HG02970 (cell line): ENCODE results near the gene EPSTI1.

Source experiments
- ATAC-seq: cut with Tn5 transposase; IDR thresholded peaks from one replicate; pipeline ENCODE4 v1.9.1; 2021; ENCODE audit warnings: mild to moderate bottlenecking, moderate library complexity, moderate number of reproducible peaks; ENCODE audit not compliant: unreplicated experiment, low FRiP score

EPSTI1 gene

DNA sequence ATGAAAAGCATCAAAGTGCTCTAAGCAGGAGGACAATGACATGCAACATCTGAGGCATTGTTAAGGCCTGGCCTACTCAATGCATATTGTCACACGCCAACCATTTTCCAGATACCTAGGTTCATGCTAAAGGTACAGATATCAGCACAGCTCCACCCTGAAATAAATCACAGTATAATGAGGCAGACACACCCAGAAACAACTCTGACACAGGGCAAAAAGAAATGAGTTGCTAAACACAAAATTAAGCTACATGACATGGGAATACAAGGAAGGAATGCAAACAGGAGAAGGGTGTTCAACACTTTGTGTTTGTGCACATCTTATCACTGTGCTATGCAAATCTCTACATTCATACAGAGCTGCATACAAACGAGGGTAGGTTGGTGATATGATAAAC lies 86.5 kb downstream of the EPSTI1 start:
- no peak for ATAC-seq

DNA sequence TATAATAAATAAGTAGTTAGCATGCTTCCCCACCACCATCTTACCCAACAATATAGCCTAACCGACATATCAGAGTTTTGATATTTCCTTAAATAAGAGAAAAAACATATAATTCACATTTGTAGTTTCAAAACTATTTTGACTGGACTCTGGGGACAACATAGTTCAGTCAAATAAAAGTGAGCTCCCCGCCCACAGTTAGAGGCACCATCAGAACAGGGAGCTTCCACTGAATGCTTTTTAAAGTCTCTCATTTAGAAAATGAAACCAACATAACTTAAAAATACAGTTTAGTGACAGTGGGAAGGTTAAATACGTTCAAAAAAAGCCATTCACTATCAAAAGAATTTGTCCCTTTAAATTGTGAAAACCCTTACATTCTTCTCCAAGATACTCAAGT lies 92.8 kb downstream of the EPSTI1 start:
- ATAC-seq = no peak

DNA sequence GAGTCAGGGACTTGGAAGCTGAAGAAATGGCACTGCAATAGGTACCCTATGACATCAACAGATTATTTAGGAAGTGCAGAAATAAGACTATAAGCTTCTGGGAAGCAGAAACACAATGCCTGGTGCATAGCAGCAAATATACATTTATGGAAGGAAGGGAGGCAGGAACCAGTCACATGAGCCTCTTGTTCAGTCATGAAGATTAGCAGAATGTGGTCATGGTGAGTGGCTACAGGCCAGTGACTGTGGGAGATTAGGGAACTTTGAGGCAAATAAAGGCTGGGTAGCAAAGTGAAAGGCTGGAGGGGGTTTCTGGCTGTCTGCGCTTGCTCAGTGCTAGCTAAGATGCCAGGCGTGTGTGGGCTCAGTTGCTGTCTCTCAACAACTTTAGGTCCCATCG lies 96.3 kb downstream of the EPSTI1 start:
- no peak for ATAC-seq

DNA sequence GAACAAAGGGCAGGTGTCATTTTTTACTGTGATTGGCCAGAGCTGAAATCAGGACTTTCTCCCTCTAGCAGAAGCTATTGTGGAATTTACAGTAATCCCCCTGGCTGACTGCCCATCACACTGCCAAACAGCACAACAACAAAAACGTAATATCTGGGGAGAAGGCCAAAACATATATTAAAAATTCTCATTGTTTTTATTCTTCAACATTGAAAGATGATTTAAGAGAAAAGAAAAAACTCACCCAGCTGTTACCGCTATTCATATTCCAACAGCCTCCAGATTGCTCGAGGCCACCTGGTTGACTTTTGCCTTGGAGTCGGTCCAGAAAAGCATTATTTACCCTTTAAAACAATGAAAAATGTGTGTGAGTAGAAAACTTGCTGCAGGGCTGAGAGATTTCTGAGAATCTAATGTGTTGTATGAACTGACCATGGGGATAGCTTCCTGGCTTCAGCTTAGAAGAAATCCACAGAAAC lies 97.2 kb downstream of the EPSTI1 start:
- ATAC-seq = no peak

DNA sequence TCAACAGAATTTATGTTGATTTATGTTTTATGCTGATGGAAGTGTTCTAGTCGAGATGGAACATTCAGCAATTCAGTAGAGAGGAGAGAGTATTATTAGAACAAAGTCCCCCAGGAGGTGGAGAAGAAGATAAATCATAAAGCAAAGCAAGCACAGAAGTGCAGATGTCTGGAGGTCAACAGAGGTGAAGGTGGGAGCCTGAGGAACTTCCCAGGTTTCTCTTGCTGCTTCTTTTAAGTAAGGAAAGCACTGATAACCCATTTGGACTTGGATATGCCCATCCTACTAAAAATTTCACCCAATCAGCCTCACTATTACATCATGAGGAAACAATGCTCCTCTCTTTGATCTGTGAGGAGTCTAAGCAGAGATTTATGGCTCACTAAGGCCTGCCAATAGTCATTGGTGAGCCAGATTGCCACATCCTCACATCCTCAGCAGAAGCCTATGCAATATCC lies 98.8 kb downstream of the EPSTI1 start:
- no peak for ATAC-seq

DNA sequence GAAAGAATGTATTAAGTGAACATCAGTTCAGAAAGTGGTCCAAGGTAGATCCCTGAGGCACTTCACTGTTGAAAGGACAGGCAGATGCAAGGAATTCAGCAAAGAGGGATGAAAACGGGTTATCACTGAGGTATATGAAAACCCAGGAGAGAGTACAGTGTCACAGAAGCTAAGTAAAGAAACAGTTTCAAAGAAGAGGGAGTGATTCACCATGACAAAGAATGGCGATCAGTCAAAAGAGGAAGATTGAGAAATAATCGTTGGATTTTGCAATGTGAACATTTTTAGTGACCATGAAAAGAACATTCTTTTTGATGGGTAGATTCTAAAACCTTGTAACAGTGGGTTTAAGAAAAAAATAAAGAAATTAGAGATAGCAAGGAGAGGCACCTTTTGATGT lies 99.3 kb downstream of the EPSTI1 start:
- no peak for ATAC-seq

DNA sequence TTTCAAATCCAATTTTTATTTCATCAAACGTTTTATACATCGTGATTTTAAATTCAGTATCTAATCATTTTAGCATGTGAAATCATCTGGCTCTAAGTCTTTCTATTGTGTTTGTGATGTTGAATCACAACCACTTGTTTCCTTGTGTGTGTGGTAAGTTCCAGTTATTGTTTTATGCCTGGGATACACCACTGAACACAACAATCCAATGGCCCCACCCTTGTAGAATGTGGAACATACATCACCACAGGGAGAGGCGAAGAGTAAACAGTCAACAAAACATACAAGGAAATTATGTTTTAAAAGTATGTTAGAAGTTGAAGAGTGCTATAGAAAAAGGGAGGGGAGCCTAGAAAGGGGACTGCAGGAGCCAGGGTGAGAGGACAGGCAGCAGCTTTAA lies 100.5 kb downstream of the EPSTI1 start:
- no peak for ATAC-seq

DNA sequence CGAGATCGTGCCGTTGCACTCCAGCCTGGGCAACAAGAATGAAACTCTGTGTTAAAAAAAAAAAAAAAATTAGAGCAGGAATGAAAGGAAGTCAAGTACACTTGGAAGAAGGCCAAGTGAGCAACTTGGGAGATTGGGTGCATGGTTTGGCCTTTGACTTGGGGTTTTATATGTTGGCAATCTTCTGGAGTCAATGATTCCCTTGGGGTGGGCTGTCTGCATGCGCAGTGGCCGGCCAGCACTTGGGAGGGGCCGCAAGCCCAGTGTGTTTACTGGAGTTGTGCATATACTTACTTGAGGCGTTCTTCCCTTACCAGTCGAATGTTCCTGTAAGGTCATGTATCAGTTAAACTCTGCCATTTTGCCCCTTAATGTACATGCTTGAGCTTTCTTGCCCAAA lies 106.7 kb downstream of the EPSTI1 start:
- ATAC-seq = no peak

DNA sequence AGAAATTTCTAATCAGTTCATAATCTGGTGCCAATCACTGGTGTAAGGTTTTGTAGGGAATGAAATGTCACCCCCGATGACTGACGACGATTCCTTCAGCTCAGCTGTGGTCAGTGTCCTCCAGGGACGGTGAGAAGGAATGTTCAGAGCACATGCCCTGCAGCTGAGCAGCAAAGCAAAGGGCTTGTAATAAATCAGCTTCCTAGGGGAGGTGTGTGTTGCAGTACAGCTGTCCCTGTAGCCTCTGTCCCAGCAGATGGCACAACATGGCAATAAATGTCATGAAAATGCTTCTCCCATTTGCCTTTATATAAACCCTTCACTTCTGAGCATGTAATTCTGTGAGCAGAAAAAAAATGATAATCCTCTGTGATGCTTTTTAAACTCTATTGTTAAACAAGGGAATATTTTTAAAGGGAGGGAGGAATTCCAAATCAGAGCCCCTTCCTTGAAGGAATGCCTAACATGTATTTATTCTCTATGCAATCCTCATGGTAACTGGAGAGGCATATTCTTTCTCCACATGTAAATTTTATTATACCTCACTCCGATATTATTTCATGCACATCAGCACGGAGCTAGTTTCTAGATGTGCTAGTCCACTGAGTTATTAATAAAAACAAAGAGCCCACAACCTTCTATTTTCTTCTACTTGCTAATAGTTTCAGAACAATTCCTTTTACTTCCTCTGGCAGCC lies 108.1 kb downstream of the EPSTI1 start:
- ATAC-seq = no peak

DNA sequence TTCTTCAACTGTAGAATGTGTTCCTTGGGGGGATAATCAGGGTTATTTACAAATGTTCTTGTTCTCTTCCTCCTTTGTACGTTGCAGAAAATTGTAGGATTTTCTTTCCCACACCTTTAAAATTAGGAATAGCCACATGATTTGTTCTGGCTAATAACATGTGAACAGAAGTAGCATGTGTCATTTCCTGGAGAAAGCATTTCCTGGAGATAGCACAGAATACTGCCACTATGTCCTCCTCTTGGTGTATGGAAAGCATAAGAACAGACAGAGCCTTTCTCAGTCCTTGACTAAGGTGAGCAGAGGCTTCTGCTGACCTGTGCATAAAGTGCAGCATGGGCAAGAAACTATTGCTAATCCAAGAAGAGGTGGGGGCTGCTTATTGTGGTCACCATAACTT lies 108.9 kb downstream of the EPSTI1 start:
- no peak for ATAC-seq

DNA sequence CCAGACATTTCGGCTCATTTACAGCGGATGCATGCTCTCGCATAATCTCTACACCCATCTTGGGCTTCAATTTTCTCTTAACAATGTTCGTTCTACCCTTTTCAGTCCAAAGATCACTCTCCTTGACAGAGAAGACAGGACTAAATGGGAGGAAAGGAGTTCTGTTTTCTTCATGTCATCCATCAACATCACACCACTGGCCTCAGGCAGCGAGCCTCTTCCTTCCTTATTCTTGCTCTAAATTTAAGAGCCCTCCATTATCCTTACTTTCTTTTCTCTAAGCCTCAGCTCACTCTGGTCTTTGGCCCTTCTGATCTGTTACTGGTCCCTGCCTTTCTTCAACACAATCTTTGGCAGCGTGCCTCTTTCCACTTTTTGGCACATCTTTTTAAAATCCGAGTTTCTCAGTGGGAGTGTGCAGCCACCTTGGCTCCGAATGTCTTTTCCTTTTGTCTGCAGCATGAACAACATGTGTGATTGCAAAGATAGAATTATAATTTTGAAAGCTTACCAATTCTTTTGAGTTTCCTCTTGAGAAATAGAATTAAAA lies 111.9 kb downstream of the EPSTI1 start:
- no peak for ATAC-seq

DNA sequence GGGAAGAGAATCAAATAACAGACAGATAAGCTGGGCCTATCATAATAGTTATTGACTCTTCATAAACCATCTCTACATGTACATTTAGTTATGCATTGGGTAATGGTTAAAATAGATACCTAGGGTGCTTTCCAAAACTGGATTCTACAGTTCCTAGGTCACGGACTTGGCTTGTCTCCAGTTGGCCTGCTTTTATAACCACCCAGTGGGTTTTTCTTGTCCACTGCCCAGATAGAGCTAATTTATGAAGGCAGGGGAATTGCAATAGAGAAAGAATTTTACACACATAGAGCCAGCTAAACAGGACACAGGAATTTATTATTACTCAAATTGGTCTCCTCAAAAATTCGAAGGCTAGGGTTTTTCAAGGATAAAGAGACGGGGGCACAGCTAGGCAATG lies 113.3 kb downstream of the EPSTI1 start:
- no peak for ATAC-seq

DNA sequence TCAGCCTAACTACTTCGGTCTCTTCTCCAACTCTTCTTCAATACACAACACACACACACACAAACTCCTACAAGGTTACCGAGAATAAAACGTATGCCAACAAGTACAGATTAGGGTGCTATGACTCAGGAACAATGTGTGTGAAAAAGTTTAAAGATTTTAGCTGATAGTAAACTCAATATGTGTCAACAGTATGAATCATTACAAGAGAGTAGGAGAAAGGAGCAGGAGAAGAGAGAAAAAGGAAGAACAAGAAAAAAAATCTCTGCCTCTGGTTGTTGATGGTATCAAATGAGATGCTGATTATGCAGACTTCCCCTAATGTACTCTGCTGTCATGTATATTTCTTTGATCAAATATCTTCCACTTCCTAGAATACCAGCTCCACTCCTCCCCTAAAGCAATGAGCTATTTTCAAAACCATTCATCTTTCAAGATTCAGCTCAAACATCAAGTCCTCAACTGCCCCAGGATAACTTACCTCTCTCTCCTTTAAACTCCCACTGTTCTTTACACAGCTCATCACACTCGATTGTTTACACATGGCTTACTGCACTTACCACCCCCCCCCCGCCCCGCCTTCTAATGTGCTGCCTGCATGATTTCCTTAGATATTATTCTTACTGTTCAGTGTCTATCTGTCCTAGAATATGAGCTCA lies 115.0 kb downstream of the EPSTI1 start:
- peak; percentile 19 for ATAC-seq

DNA sequence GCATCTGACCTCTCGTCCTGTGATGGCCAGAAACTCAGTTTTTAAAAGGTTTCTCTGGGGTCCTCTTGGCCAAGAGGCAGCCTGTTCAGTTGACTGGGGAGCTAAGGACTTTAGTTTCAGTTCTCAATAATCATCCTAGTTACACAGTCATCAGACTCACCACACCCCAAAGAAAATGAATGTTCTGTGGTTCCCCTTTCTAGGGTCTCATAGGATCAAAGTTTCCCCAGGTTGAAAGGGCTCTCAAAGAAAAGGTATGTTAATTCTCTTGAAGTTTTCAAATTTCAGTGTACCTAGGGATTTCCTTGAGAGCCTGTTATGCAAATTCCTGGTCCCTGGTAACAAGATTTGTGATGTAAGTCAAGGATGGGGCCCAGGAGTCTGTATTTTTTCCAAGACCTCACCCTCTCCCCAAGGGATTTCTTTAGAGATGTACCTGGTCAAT lies 115.7 kb downstream of the EPSTI1 start:
- peak; percentile 93 for ATAC-seq

DNA sequence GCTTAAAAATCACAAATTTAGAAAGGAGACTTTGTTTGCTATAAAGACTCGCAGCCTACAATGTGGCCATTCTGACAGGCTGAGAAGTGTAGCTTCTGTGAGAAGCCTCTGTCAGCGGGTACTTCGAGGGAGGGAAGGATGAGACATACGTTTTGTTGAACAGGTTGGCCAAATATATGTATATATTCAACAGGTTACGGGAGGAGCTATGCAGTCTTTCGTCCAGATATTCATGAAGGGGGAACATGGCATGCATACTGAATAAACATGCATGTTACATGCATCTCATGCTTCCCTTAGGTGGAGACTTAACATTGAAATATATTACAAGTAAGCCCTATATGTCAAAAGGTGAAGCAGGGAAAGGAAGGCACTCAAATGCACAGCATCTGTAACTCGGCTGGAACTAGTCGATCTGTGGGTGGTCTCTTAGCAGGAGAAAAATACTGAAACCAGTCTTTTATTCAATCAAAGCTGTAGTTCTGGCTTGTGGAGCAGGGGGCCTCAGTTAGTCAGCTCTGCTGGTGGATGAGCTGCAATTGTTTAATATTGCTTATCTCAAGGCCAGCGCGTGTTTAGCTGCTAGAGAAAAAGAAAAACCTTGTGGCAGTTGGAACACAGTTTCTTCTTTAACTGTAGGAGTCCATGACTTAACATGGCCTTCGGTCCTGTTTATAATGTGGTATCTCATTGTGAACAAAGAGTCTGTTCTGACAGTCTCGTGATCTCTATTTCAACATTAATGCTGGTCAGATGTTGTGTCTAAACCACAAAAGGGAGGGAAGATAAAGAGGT lies 116.4 kb downstream of the EPSTI1 start:
- no peak for ATAC-seq

DNA sequence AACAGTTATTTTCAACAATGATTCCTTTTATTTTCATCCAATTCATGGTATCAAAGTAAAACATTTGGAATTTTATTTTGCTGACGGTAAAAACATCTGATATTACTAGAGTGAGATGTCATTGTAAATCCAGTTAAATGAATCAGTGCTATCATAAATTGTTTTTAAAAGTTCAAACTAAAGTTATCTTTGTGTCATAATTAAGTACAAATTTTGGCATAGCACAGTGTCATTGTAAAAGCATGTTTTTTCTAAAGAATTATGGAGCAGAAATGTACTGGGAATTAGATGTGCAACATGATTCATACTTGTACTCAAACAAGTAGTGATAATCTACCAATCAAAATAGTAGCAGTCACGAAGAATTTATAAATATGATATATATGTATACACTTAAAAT lies 117.8 kb downstream of the EPSTI1 start:
- ATAC-seq = no peak

DNA sequence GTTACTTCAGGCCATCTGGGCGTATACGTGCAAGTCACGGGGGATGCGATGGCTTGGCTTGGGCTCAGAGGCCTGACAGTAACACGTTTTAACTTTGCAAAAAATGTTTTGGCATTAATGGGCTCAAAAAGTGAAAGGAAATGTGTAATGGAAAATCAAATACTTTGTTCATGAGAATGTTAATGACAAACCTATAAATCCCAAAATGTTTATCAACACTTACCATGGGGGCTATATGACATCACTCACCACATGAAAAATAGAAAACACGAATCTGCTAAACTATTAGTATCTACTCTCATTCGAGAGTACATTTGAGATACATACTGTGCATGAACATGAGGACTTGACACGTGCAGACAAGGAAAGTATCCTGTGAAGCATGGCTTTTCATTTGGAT lies 119.0 kb downstream of the EPSTI1 start:
- no peak for ATAC-seq

DNA sequence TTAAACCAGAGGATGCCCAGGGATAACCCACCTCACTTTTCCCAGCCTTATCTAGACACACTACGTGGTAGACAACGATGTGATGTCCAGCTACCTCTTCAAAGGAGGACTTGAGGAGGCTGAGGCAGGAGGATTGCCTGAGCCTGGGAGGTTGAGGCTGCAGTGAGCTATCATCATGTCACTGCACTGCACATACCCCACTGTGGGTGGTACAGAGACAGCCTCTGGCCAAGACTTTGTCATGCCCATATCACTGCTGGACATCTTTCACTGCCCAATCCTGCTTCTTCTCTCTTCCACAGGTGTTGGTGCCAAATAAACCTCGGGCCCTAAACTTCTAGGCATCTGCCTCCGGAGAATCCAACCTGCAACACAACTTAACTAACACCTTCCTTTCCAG lies 124.8 kb downstream of the EPSTI1 start:
- no peak for ATAC-seq

DNA sequence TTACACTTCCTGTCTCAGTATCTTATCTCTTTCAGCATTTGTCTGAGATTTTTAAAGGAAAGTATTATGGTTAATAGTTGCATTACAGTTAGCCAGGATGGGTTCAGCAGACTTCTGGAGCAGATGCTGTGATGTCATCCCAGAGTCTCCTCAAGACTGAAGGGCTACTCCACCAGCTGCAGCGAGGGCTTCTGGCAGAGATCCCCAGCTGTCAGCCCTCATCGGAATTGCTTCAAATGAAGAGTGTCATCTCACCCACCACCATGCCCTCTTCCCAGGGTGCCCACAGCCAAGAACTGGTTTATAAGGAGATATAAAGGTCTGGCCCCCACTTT lies 126.3 kb downstream of the EPSTI1 start:
- ATAC-seq = no peak

DNA sequence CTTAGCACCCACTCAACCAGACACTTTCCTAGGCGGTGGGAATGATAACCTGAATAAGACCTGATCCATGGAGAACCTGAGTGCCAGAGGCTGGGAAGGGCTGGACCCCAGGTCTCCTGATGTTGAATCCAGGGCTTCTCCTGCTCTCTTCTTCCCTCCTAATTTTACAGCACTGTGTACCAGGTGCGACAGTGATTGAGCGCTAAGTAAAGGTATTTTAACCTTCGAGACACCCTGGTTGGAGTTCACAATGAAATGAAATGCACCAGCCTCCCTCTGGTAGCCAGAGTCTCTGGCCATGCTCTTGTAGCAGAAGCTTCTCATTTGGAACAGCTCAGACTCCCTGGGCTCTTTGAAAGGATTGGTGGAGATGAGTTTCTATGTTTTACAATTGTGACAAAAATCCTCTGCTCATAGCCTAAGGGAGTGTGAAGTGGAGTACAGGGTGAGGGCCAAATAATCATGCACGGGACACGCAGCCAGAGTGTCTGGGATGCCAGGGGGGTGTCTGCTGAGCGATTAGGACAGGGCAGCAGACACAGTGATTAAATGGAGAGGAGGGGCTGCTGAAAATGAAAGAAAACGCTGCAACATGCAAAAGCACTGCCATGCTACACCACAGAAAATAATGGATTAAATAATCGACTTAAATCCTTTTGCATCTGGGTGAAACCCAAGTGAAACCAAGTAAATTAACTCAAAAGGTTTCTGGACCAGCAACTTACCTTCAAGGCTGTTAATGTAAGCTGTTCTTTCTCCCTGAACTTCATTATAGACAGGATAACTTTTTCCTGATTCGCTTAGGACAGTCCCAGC lies 126.9 kb downstream of the EPSTI1 start:
- ATAC-seq = no peak
